ENCODE data around the gene CLNK.

GRCh38 chr4:10593130-10593529 lies 91.4 kb downstream of the CLNK start:
- no peak for TF ChIP-seq CTCF (IDR thresholded peaks at IDR 0.05 in 8 of 11, conservative IDR thresholded peaks at IDR 0.05 in 3 of 11)
- TF ChIP-seq POLR2AphosphoS5 (IDR thresholded peaks at IDR 0.05), result no peak
- TF ChIP-seq POLR2A (IDR thresholded peaks at IDR 0.05), result no peak
